RWPE1 (cell line): ENCODE data around the gene RTCA.
"Not testable (repeated sequence)": the region's sequence is repeated elsewhere in the genome, so short reads cannot be mapped to it uniquely, and the experiment has no call there.

Source experiments
- CTCF ChIA-PET: fragments of 350-600 bp; sonication (Branson Sonifier 250); formaldehyde crosslinking; extraction: SDS; loops from one replicate; lab custom pipeline; 2021; lab: Yijun Ruan, JAX
- POLR2A ChIA-PET: fragments of 400-600 bp; formaldehyde crosslinking; extraction: SDS; loops from one replicate; lab custom pipeline; 2020; ENCODE audit warnings: antibody characterized with exemption; ENCODE audit not compliant: low non-redundant PET; lab: Yijun Ruan, JAX
- DNase-seq: peaks from one replicate; pipeline ENCODE4 v3.0.0; 2012; ENCODE audit warnings: low spot score
- H3K27ac ChIP-seq: fragments of 450-650 bp; 2 replicates; pipeline ENCODE4 v1.5.1; 2017
- TF ChIP-seq, protein P1 (sequence below): fragments of 450-650 bp; conservative IDR thresholded peaks from 2 replicates; pipeline ENCODE4 v1.5.1; 2017; ENCODE audit warnings: low read depth, mild to moderate bottlenecking

The RTCA gene

DNA sequence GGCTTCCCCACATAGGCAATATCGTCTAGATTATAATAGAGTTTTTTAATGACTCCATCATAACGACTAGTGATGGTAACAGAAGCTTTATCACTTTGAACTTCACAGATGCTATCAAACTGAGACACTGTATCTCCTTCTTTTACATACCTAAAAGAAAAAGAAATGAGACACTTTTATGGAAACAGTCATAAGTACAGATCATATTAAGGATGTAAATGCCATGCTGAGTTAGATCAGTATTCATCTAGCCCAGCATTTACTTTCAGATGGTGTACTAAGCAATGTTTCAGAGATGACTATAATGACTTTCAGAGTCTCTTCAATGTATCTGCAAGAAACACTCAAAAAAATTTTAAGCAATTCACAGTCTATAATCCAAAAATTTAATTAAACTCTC is 35.3 kb upstream of the RTCA start:
- CTCF ChIA-PET, result no interaction called here
- no peak overlapping the region for H3K27ac ChIP-seq
- POLR2A ChIA-PET, result no interaction called here
- no peak for DNase-seq
- TF ChIP-seq, protein P1, sequence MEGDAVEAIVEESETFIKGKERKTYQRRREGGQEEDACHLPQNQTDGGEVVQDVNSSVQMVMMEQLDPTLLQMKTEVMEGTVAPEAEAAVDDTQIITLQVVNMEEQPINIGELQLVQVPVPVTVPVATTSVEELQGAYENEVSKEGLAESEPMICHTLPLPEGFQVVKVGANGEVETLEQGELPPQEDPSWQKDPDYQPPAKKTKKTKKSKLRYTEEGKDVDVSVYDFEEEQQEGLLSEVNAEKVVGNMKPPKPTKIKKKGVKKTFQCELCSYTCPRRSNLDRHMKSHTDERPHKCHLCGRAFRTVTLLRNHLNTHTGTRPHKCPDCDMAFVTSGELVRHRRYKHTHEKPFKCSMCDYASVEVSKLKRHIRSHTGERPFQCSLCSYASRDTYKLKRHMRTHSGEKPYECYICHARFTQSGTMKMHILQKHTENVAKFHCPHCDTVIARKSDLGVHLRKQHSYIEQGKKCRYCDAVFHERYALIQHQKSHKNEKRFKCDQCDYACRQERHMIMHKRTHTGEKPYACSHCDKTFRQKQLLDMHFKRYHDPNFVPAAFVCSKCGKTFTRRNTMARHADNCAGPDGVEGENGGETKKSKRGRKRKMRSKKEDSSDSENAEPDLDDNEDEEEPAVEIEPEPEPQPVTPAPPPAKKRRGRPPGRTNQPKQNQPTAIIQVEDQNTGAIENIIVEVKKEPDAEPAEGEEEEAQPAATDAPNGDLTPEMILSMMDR, result no peak

DNA sequence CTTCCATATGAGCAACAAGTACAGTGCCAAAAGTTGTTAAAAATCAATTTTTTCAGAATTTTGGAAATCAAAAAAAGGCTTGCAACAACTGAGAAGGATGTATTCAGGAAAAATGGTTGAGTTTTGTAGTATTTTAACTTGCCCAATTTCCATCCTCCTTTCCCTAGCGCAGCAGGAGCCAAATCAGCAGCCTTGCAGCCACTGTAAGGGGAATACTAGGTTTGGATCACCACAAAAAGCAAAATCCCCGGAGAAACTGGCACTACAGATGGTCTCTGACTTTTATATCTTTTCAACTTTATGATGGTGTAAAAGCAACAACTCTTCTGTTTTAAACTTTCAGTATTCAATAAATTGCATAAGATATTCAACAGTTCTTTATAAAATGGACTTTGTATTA is 34.3 kb upstream of the RTCA start:
- CTCF ChIA-PET, result no interaction called here
- TF ChIP-seq, protein P1, result no peak
- POLR2A ChIA-PET, result no interaction called here
- no peak overlapping the region for H3K27ac ChIP-seq
- DNase-seq, result no peak

DNA sequence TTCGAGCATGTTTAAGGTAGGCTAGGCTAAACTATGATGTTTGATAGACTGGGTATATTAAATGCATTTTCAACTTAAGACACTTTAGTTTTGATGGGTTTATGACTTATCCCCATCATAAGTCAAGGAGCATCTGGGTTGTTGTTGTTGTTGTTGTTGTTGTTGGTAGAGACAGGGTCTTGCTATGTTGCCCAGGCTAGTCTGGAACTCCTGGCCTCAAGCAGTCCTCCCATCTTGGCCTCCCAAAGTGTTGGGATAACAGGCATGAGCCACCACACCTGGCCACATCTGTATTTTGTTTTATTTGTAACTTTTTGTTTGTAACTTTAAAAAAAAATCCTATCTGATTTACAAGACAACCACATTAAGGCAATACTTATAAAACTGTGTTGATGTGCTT is 33.9 kb upstream of the RTCA start:
- no peak for DNase-seq
- TF ChIP-seq, protein P1, result no peak
- POLR2A ChIA-PET, result no interaction called here
- CTCF ChIA-PET, result no interaction called here
- no peak overlapping the region for H3K27ac ChIP-seq

DNA sequence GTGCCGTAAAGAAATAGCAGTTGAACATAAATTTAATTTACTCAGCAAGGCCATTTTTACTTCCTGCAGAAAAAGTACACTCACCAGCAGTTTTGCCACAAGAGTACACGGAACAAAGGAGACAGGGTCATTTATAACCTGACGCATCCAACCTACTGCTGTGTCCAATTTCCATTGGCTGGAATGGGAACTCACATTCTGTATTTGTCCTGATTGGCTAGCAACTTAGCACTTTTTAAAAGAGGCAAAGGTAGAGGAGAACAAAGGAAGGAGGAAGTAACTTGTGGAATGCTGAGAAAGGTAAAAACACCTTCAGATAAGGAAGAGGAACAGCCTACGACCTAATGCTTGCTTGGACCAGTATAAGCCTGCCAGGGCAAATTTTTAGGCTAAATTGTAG is 32.5 kb upstream of the RTCA start:
- POLR2A ChIA-PET, CTCF ChIA-PET, H3K27ac ChIP-seq, DNase-seq: not testable (repeated sequence)

DNA sequence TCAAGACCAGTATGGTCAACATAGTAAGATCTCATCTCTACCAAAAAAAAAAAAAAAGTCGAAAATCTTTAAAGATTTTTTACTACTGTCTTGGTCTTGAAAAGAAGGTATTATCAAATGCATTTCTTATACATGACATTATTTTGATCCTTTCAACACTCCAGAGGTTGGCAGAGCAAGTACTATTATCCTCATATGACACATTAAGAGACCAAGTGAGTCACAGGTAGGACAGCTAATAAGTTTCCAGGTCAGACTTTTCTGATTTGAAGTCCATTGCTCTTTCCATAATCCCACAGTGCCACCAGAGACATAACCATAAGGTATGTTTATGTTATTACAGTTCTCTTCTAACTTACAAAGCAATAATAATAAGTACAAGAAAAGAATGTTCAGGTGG is 31.6 kb upstream of the RTCA start:
- TF ChIP-seq, protein P1, result no peak
- no peak overlapping the region for H3K27ac ChIP-seq
- no peak for DNase-seq
- POLR2A ChIA-PET, result no interaction called here
- CTCF ChIA-PET, result no interaction called here

DNA sequence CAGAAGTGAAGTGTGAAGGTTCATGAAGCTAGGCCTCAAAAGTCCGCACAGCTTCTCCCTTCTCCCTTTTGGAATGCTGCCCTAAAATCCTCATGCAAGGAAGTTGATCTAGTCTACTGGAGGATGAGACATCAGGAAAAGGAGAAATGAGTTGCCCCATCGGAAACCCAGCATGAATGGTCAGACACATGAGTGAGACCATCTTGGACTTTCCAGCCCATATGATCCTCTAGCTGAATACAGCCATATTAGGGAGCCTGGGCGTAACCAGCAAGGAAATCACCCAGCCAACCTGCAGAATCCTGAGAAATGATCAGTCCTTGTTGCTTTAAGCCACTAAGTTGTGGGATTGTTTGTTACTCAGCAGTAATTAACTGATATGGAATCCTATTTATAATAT is 28.9 kb upstream of the RTCA start:
- no peak overlapping the region for H3K27ac ChIP-seq
- DNase-seq, result no peak
- TF ChIP-seq, protein P1, result no peak
- POLR2A ChIA-PET, result no interaction called here
- CTCF ChIA-PET, result no interaction called here

DNA sequence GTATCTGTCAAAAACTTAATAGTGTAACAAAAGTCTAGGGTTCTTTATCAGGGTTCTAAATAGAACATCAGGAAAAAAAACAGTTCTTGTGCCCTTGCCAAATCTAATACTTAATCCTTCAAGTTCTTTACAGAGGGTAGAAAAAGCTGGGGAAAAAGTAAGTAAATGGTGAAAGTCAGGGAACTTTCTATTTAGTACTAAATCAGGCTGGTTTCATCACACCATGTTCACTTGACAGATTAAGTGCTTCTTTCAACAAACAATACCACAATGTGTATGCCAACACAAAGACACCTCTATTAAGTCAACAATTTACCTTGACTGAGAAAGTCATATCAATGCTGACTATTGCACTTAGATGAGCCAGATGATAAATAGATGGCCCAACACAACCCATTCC is 26.1 kb upstream of the RTCA start:
- POLR2A ChIA-PET, result no interaction called here
- H3K27ac ChIP-seq, result no peak overlapping the region
- DNase-seq, result no peak
- CTCF ChIA-PET, result no interaction called here
- TF ChIP-seq, protein P1, result no peak
